HEK293 (cell line): ENCODE measurements around the gene CFAP73.

Experiments
- CTCF ChIA-PET: fragments of 350-600 bp; formaldehyde crosslinking; extraction: SDS; loops from one replicate; lab custom pipeline; 2021; ENCODE audit warnings: antibody characterized with exemption; lab: Yijun Ruan, JAX
- POLR2A ChIA-PET: fragments of 300-600 bp; formaldehyde crosslinking; extraction: SDS; loops from one replicate; lab custom pipeline; 2020; ENCODE audit warnings: antibody characterized with exemption, inconsistent platforms; lab: Yijun Ruan, JAX
- H3K27ac ChIP-seq: fragments of 200-500 bp; sonication (Bioruptor generic); 2 replicates; pipeline ENCODE4 v1.5.1; 2014; ENCODE audit warnings: low read depth, low read length, control low read depth, inconsistent platforms; ENCODE audit errors: extremely low read depth
- H3K36me3 ChIP-seq, 2 experiments: fragments of 200-500 bp in 1 of 2; sonication (Bioruptor generic) in 1 of 2; 1 replicate in 1 of 2; 2 replicates in 1 of 2; pipeline ENCODE4 v1.5.1; 2014 to 2017; ENCODE audit warnings: inconsistent platforms in 2 of 2, low read length in 2 of 2; ENCODE audit not compliant: control insufficient read depth in 2 of 2, insufficient read depth in 1 of 2
- H3K4me1 ChIP-seq: fragments of 200-500 bp; sonication (Bioruptor generic); 2 replicates; pipeline ENCODE4 v1.5.1; 2014; ENCODE audit warnings: mild to moderate bottlenecking, low read length, inconsistent platforms; ENCODE audit not compliant: control insufficient read depth, insufficient read depth
- H3K4me3 ChIP-seq: 2 replicates; pipeline ENCODE4 v1.5.1; 2011; ENCODE audit warnings: low read depth, mild to moderate bottlenecking, control low read depth, low read length, moderate library complexity
- H3K9me3 ChIP-seq: fragments of 200-500 bp; sonication (Bioruptor generic); 2 replicates; pipeline ENCODE4 v1.5.1; 2014; ENCODE audit warnings: low read depth, low read length, inconsistent platforms; ENCODE audit not compliant: control insufficient read depth, insufficient read depth
- GFI1B ChIP-seq: fragments of 450-650 bp; formaldehyde crosslinking; IDR thresholded peaks from 2 replicates; pipeline ENCODE4 v1.5.1; 2016; ENCODE audit warnings: missing biosample characterization, missing genetic modification characterization
- KLF16 ChIP-seq: fragments of 450-650 bp; formaldehyde crosslinking; IDR thresholded peaks from 2 replicates; pipeline ENCODE4 v1.5.1; 2017; ENCODE audit warnings: missing biosample characterization, missing genetic modification characterization
- SP3 ChIP-seq: fragments of 450-650 bp; formaldehyde crosslinking; IDR thresholded peaks from 2 replicates; pipeline ENCODE4 v1.5.1; 2016; ENCODE audit warnings: missing biosample characterization, missing genetic modification characterization
- YY1 ChIP-seq: fragments of 450-650 bp; formaldehyde crosslinking; IDR thresholded peaks from 2 replicates; pipeline ENCODE4 v1.5.1; 2018; ENCODE audit warnings: missing biosample characterization, missing genetic modification characterization
- ZBTB1 ChIP-seq: fragments of 450-650 bp; formaldehyde crosslinking; IDR thresholded peaks from 2 replicates; pipeline ENCODE4 v1.5.1; 2016; ENCODE audit warnings: missing biosample characterization, missing genetic modification characterization
- ZFP69B ChIP-seq: fragments of 450-650 bp; formaldehyde crosslinking; IDR thresholded peaks from 2 replicates; pipeline ENCODE4 v1.5.1; 2016; ENCODE audit warnings: missing biosample characterization, missing genetic modification characterization
- ZNF132 ChIP-seq: fragments of 450-650 bp; formaldehyde crosslinking; IDR thresholded peaks from 2 replicates; pipeline ENCODE4 v1.5.1; 2017; ENCODE audit warnings: missing biosample characterization, missing genetic modification characterization, borderline replicate concordance
- ZNF140 ChIP-seq: fragments of 450-650 bp; formaldehyde crosslinking; IDR thresholded peaks from 2 replicates; pipeline ENCODE4 v1.5.1; 2016; ENCODE audit warnings: missing biosample characterization, missing genetic modification characterization
- ZNF146 ChIP-seq: fragments of 450-650 bp; formaldehyde crosslinking; IDR thresholded peaks from 2 replicates; pipeline ENCODE4 v1.5.1; 2016; ENCODE audit warnings: missing biosample characterization, missing genetic modification characterization
- ZNF16 ChIP-seq: fragments of 450-650 bp; formaldehyde crosslinking; IDR thresholded peaks from 2 replicates; pipeline ENCODE4 v1.5.1; 2016; ENCODE audit warnings: low read depth, missing biosample characterization, missing genetic modification characterization
- ZNF2 ChIP-seq: fragments of 450-650 bp; formaldehyde crosslinking; IDR thresholded peaks from 2 replicates; pipeline ENCODE4 v1.5.1; 2016; ENCODE audit warnings: missing biosample characterization, missing genetic modification characterization
- ZNF239 ChIP-seq: fragments of 450-650 bp; formaldehyde crosslinking; IDR thresholded peaks from 2 replicates; pipeline ENCODE4 v1.5.1; 2016; ENCODE audit warnings: missing biosample characterization, missing genetic modification characterization
- ZNF24 ChIP-seq: fragments of 450-650 bp; formaldehyde crosslinking; IDR thresholded peaks from 2 replicates; pipeline ENCODE4 v1.5.1; 2016; ENCODE audit warnings: missing biosample characterization, missing genetic modification characterization
- ZNF248 ChIP-seq: fragments of 450-650 bp; formaldehyde crosslinking; IDR thresholded peaks from 2 replicates; pipeline ENCODE4 v1.5.1; 2017; ENCODE audit warnings: missing biosample characterization, missing genetic modification characterization
- ZNF549 ChIP-seq: fragments of 450-650 bp; IDR thresholded peaks from 2 replicates; pipeline ENCODE4 v1.5.1; 2018; ENCODE audit warnings: missing biosample characterization, missing genetic modification characterization, mild to moderate bottlenecking, inconsistent platforms, moderate library complexity
- ZNF626 ChIP-seq: fragments of 450-650 bp; sonication (Bioruptor Pico); formaldehyde crosslinking; IDR thresholded peaks from 2 replicates; pipeline ENCODE4 v1.5.1; 2018; ENCODE audit warnings: missing biosample characterization, missing genetic modification characterization, inconsistent platforms
- ZNF660 ChIP-seq: fragments of 450-650 bp; IDR thresholded peaks from 2 replicates; pipeline ENCODE4 v1.5.1; 2018; ENCODE audit warnings: missing biosample characterization, mild to moderate bottlenecking, missing genetic modification characterization
- ZNF776 ChIP-seq: fragments of 450-650 bp; formaldehyde crosslinking; IDR thresholded peaks from 2 replicates; pipeline ENCODE4 v1.5.0; 2017; ENCODE audit warnings: missing biosample characterization, missing genetic modification characterization, borderline replicate concordance
- ZNF785 ChIP-seq: fragments of 450-650 bp; formaldehyde crosslinking; IDR thresholded peaks from 2 replicates; pipeline ENCODE4 v1.5.1; 2016; ENCODE audit warnings: missing biosample characterization, missing genetic modification characterization
- ZNF792 ChIP-seq: fragments of 450-650 bp; formaldehyde crosslinking; IDR thresholded peaks from 2 replicates; pipeline ENCODE4 v1.5.1; 2016; ENCODE audit warnings: missing biosample characterization, missing genetic modification characterization
- TF ChIP-seq, protein P1 (sequence below): fragments of 450-650 bp; formaldehyde crosslinking; IDR thresholded peaks from 2 replicates; pipeline ENCODE4 v1.5.1; 2017; ENCODE audit warnings: missing biosample characterization, missing genetic modification characterization
- TF ChIP-seq, protein P2 (sequence below): fragments of 450-650 bp; formaldehyde crosslinking; IDR thresholded peaks from 2 replicates; pipeline ENCODE4 v1.5.1; 2016; ENCODE audit warnings: missing biosample characterization, missing genetic modification characterization, borderline replicate concordance

Gene CFAP73

DNA sequence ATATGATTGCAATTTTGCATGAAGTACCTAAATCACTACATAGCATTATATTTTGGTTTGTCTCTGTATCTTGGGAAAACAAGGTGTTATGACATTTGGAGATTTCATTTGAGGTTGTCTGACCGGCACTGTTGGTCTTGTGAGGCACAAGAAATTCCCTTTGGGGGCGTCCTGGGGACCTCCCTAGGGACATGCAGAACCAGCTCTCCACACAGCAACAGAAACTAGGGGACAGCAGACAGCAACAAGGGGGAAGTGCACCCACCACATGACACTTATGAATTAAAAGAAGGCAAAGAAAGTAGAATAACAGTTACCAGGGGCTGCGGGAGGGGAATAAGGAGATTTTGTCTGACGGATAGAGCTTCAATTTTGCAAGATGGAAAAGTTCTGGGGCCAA lies 21.4 kb downstream of the CFAP73 start:
- no peak overlapping the region for H3K27ac ChIP-seq
- no peaks in the 10 kb centered on the region for H3K9me3 ChIP-seq
- no peak overlapping the region for H3K4me3 ChIP-seq
- H3K4me1 ChIP-seq = no peaks in the 10 kb centered on the region
- TF ChIP-seq ZNF146 (tag by site-specific recombination) (no peak), ZNF140 (tag by site-specific recombination) (no peak), ZNF24 (tag by site-specific recombination) (no peak), ZNF16 (tag by site-specific recombination) (no peak), KLF16 (tag by site-specific recombination) (no peak), ZNF776 (tag by site-specific recombination) (no peak), ZNF792 (tag by site-specific recombination) (no peak), SP3 (tag by site-specific recombination) (no peak), ZNF626 (tag by site-specific recombination) (no peak), ZNF549 (tag by site-specific recombination) (no peak), YY1 (tag by site-specific recombination) (no peak), ZNF248 (tag by site-specific recombination) (no peak), GFI1B (tag by site-specific recombination) (no peak), ZNF785 (tag by site-specific recombination) (no peak), ZBTB1 (tag by site-specific recombination) (no peak)
- ChIA-PET CTCF (interaction anchor here (0.7 to 3.0 kb wide), 4 partner anchors 36 to 275 kb away, joined by 3 to 24 read pairs (median 4); partner anchors contain the start of gene RASAL1), POLR2A (interaction anchor here (0.6 kb wide), 1 partner anchor 1497 kb away, joined by 4 read pairs; no protein-coding TSS in a partner anchor)
- peaks cover 54 to 88% of the 10 kb centered on the region in 2 experiments; a peak in 2 of 3 replicates for H3K36me3 ChIP-seq

DNA sequence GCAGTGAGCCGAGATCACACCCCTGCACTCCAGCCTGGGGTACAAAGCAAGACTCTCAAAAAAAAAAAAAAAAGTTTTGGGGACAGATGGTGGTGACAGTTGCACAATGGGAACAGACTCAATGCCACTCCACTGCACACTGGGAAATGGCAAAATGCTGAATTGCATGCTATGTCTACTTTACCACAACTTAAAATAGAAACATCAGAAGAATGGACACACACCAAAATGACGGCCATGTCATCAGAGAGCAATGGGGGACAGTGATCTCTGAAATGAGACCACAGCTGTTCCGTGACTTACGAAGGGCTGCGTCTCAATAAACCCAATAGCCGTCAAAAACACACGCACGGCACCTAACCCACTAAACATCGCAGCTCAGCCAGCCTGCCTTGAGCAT lies 22.0 kb downstream of the CFAP73 start:
- TF ChIP-seq ZFP69B (no peak), ZNF660 (tag by site-specific recombination) (no peak), ZNF146 (tag by site-specific recombination) (no peak)
- TF ChIP-seq, protein P1, sequence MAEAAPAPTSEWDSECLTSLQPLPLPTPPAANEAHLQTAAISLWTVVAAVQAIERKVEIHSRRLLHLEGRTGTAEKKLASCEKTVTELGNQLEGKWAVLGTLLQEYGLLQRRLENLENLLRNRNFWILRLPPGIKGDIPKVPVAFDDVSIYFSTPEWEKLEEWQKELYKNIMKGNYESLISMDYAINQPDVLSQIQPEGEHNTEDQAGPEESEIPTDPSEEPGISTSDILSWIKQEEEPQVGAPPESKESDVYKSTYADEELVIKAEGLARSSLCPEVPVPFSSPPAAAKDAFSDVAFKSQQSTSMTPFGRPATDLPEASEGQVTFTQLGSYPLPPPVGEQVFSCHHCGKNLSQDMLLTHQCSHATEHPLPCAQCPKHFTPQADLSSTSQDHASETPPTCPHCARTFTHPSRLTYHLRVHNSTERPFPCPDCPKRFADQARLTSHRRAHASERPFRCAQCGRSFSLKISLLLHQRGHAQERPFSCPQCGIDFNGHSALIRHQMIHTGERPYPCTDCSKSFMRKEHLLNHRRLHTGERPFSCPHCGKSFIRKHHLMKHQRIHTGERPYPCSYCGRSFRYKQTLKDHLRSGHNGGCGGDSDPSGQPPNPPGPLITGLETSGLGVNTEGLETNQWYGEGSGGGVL = no peak
- Histone ChIP-seq H3K4me1 (no peaks in the 10 kb centered on the region), H3K4me3 (no peak overlapping the region), H3K9me3 (no peaks in the 10 kb centered on the region), H3K36me3 (peaks cover 59 to 86% of the 10 kb centered on the region in 2 experiments; a peak in 2 of 3 replicates), H3K27ac (no peak overlapping the region)
- CTCF ChIA-PET = interaction anchor here (0.7 to 3.4 kb wide), 4 partner anchors 37 to 276 kb away, joined by 3 to 24 read pairs (median 7); partner anchors contain the start of gene RASAL1
- POLR2A ChIA-PET = interaction anchor here (0.6 kb wide), 1 partner anchor 1497 kb away, joined by 4 read pairs; no protein-coding TSS in a partner anchor

DNA sequence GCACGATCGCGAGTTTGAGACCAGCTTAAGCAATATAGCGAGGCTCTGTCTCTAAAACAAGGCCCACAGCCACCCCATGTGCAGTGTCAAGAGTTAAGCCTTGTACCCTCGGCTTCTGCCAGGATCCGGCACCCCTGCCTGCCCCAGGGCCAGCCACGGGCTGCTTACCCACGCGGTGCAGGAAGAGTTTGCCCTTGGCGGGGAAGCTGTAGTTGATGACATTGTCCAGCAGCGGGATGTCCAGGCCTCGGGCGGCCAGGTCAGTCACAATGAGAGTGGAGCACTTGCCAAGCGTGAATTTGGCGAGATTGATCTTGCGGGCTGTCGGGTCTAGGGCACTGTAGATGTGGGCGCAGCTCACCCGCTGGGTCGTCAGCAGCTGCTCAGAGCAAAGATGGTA lies 22.7 kb downstream of the CFAP73 start:
- Histone ChIP-seq H3K27ac (no peak overlapping the region), H3K4me3 (no peak overlapping the region)
- CTCF ChIA-PET = interaction anchor here (1.1 to 3.4 kb wide), 5 partner anchors 9 to 179 kb away, joined by 4 to 24 read pairs (median 9); partner anchors contain the start of gene RITA1
- TF ChIP-seq ZNF239 (tag by site-specific recombination) = no peak
- no peak for TF ChIP-seq ZNF2 (tag by site-specific recombination)
- TF ChIP-seq, protein P2, sequence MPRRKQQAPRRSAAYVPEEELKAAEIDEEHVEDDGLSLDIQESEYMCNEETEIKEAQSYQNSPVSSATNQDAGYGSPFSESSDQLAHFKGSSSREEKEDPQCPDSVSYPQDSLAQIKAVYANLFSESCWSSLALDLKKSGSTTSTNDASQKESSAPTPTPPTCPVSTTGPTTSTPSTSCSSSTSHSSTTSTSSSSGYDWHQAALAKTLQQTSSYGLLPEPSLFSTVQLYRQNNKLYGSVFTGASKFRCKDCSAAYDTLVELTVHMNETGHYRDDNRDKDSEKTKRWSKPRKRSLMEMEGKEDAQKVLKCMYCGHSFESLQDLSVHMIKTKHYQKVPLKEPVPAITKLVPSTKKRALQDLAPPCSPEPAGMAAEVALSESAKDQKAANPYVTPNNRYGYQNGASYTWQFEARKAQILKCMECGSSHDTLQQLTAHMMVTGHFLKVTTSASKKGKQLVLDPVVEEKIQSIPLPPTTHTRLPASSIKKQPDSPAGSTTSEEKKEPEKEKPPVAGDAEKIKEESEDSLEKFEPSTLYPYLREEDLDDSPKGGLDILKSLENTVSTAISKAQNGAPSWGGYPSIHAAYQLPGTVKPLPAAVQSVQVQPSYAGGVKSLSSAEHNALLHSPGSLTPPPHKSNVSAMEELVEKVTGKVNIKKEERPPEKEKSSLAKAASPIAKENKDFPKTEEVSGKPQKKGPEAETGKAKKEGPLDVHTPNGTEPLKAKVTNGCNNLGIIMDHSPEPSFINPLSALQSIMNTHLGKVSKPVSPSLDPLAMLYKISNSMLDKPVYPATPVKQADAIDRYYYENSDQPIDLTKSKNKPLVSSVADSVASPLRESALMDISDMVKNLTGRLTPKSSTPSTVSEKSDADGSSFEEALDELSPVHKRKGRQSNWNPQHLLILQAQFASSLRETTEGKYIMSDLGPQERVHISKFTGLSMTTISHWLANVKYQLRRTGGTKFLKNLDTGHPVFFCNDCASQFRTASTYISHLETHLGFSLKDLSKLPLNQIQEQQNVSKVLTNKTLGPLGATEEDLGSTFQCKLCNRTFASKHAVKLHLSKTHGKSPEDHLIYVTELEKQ (tag by site-specific recombination) = no peak
- no peak for TF ChIP-seq ZNF132 (tag by site-specific recombination)
- TF ChIP-seq ZNF626 (tag by site-specific recombination) = no peak
- TF ChIP-seq, all 188 proteins: peak for 0
- H3K4me1 ChIP-seq = no peaks in the 10 kb centered on the region
- H3K9me3 ChIP-seq = no peaks in the 10 kb centered on the region
- POLR2A ChIA-PET = no interaction called here
- peaks cover 63 to 86% of the 10 kb centered on the region in 2 experiments for H3K36me3 ChIP-seq
